H1 (cell line): ENCODE data around the gene TXNRD3. TPM values are rescaled to one million over a fixed set of nuclear protein-coding genes. Genes with fewer than 3 reads are reported as not detected.

Experiments used
- CTCF ChIA-PET: fragments of 300-600 bp; sonication (Branson Sonifier 250); formaldehyde crosslinking; loops from one replicate; lab custom pipeline; 2021; ENCODE audit not compliant: partially characterized antibody; lab: Charles Lee
- POLR2A ChIA-PET: fragments of 300-600 bp; sonication (Branson Sonifier 250); formaldehyde crosslinking; loops from one replicate; lab custom pipeline; 2021; ENCODE audit warnings: inconsistent platforms; ENCODE audit not compliant: partially characterized antibody; lab: Charles Lee
- DNase-seq, 2 experiments: peaks; one replicate each; pipeline versions ENCODE4 v3.0.0 to v3.0.0-alpha.2; 2010 to 2022; ENCODE audit warnings: low spot score in 2 of 2, low read depth in 1 of 2, mixed read lengths in 1 of 2
- FAIRE-seq: peaks from 2 replicates; lab custom pipeline; 2011; peaks lifted over from hg19 to GRCh38; lab: Jason Lieb, UNC
- H2AFZ ChIP-seq: 2 replicates; pipeline ENCODE4 v1.8.1; 2012; ENCODE audit warnings: low read length, inconsistent platforms
- H2AK5ac ChIP-seq: 2 replicates; pipeline ENCODE4 v1.6.1; 2013; ENCODE audit warnings: low read depth, low read length
- H2BK120ac ChIP-seq: replicated peaks from 2 replicates; pipeline ENCODE3; 2013; ENCODE audit warnings: low read depth, low read length, inconsistent platforms
- H2BK12ac ChIP-seq: 2 replicates; pipeline ENCODE4 v1.6.1; 2013; ENCODE audit warnings: low read depth, low read length
- H2BK15ac ChIP-seq: 2 replicates; pipeline ENCODE4 v1.6.1; 2013; ENCODE audit warnings: low read length
- H2BK20ac ChIP-seq: 2 replicates; pipeline ENCODE4 v1.6.1; 2013; ENCODE audit warnings: low read length
- H2BK5ac ChIP-seq: 2 replicates; pipeline ENCODE4 v1.6.1; 2013; ENCODE audit warnings: low read depth, low read length
- H3K14ac ChIP-seq: 2 replicates; pipeline ENCODE4 v1.6.1; 2013; ENCODE audit warnings: inconsistent platforms; ENCODE audit not compliant: insufficient read length
- H3K18ac ChIP-seq: 2 replicates; pipeline ENCODE4 v1.6.1; 2013; ENCODE audit warnings: low read length; ENCODE audit errors: extremely low read depth
- H3K23ac ChIP-seq: 2 replicates; pipeline ENCODE4 v1.6.1; 2013; ENCODE audit warnings: inconsistent platforms; ENCODE audit not compliant: insufficient read length
- H3K23me2 ChIP-seq: 2 replicates; pipeline ENCODE4 v1.6.1; 2013; ENCODE audit warnings: low read depth, low read length
- H3K27ac ChIP-seq: 2 replicates; pipeline ENCODE4 v1.6.1; 2011; ENCODE audit warnings: low read depth, low read length, inconsistent platforms
- H3K27me3 ChIP-seq, 4 experiments: replicated peaks in 1 of 4; 1 replicate in 1 of 4; 2 replicates in 3 of 4; pipeline versions ENCODE4 v1.6.1 to v1.8.1; 2011 to 2013; ENCODE audit warnings: low read length in 3 of 4, mild to moderate bottlenecking in 3 of 4, inconsistent platforms in 2 of 4, mixed read lengths in 2 of 4, moderate library complexity in 1 of 4; ENCODE audit not compliant: control insufficient read depth in 3 of 4, insufficient read depth in 3 of 4; ENCODE audit errors: extremely low read depth in 1 of 4
- H3K36me3 ChIP-seq, 4 experiments: 2 replicates each; pipeline versions ENCODE4 v1.6.1 to v1.8.1; 2011 to 2013; ENCODE audit warnings: mild to moderate bottlenecking in 4 of 4, low read length in 3 of 4, moderate library complexity in 2 of 4, control low read depth in 1 of 4, inconsistent platforms in 1 of 4; ENCODE audit not compliant: insufficient read depth in 4 of 4, control insufficient read depth in 2 of 4
- H3K4ac ChIP-seq: replicated peaks from 2 replicates; pipeline ENCODE3; 2013; ENCODE audit warnings: low read length, low read depth, mixed read lengths, inconsistent platforms; ENCODE audit not compliant: insufficient read length
- H3K4me1 ChIP-seq, 4 experiments: replicated peaks in 1 of 4; 1 replicate in 1 of 4; 2 replicates in 3 of 4; pipeline versions ENCODE4 v1.6.1 to v1.8.1; 2011 to 2013; ENCODE audit warnings: low read length in 3 of 4, inconsistent platforms in 2 of 4, mixed read lengths in 1 of 4; ENCODE audit not compliant: insufficient read depth in 4 of 4, control insufficient read depth in 3 of 4
- H3K4me2 ChIP-seq, 2 experiments: 2 replicates each; pipeline versions ENCODE4 v1.6.1 to v1.8.1; 2011 to 2013; ENCODE audit warnings: low read depth in 2 of 2, low read length in 2 of 2, control low read depth in 1 of 2, inconsistent platforms in 1 of 2, mild to moderate bottlenecking in 1 of 2; ENCODE audit not compliant: insufficient read depth in 1 of 2
- H3K4me3 ChIP-seq, 4 experiments: fragments of 200-600, 300-600 bp in 1 of 4; sonication (generic), shearing (Covaris generic), sonication (Bioruptor Twin) in 1 of 4; 2 replicates each; pipeline versions ENCODE4 v1.5.1 to v1.8.1; 2011 to 2016; ENCODE audit warnings: low read length in 4 of 4, low read depth in 3 of 4, control low read depth in 2 of 4, inconsistent platforms in 2 of 4, mild to moderate bottlenecking in 2 of 4, mixed read lengths in 1 of 4, moderate library complexity in 1 of 4; ENCODE audit not compliant: insufficient read depth in 2 of 4; ENCODE audit errors: extremely low read depth in 1 of 4
- H3K56ac ChIP-seq: replicated peaks from 2 replicates; pipeline ENCODE3; 2013; ENCODE audit warnings: low read depth, mild to moderate bottlenecking, mixed read lengths, low read length, inconsistent platforms; ENCODE audit not compliant: insufficient read length
- H3K79me1 ChIP-seq: 2 replicates; pipeline ENCODE4 v1.6.1; 2013; ENCODE audit warnings: low read depth, low read length, control low read depth
- H3K79me2 ChIP-seq, 2 experiments: 2 replicates each; pipeline versions ENCODE4 v1.6.1 to v1.8.1; 2012 to 2013; ENCODE audit warnings: low read length in 2 of 2, mild to moderate bottlenecking in 2 of 2, inconsistent platforms in 1 of 2; ENCODE audit not compliant: insufficient read depth in 2 of 2, control insufficient read depth in 1 of 2
- H3K9ac ChIP-seq, 4 experiments: replicated peaks in 1 of 4; 1 replicate in 1 of 4; 2 replicates in 3 of 4; pipeline versions ENCODE4 v1.6.1 to v1.8.1; 2011 to 2013; ENCODE audit warnings: low read depth in 3 of 4, low read length in 3 of 4, control low read depth in 2 of 4, mild to moderate bottlenecking in 2 of 4, moderate library complexity in 2 of 4, inconsistent platforms in 1 of 4; ENCODE audit errors: extremely low read depth in 1 of 4
- H3K9me3 ChIP-seq, 2 experiments: 2 replicates each; pipeline versions ENCODE4 v1.6.1 to v1.8.1; 2012 to 2013; ENCODE audit warnings: mild to moderate bottlenecking in 2 of 2, moderate library complexity in 2 of 2, control low read depth in 1 of 2, inconsistent platforms in 1 of 2, low read depth in 1 of 2, low read length in 1 of 2, mixed read lengths in 1 of 2; ENCODE audit not compliant: insufficient read depth in 2 of 2
- H4K20me1 ChIP-seq, 2 experiments: replicated peaks in 1 of 2; 2 replicates each; pipeline versions ENCODE3 to v1.8.1; 2011 to 2013; ENCODE audit warnings: inconsistent platforms in 2 of 2, low read length in 2 of 2, mild to moderate bottlenecking in 1 of 2; ENCODE audit not compliant: insufficient read depth in 2 of 2, control insufficient read depth in 1 of 2
- H4K5ac ChIP-seq: 2 replicates; pipeline ENCODE4 v1.6.1; 2013; ENCODE audit warnings: low read length, low read depth, mixed read lengths, inconsistent platforms; ENCODE audit not compliant: insufficient read length
- H4K8ac ChIP-seq: 2 replicates; pipeline ENCODE4 v1.8.0; 2013; ENCODE audit warnings: mild to moderate bottlenecking, moderate library complexity, low read length, inconsistent platforms; ENCODE audit not compliant: insufficient read depth; ENCODE audit errors: extremely low read depth
- H4K91ac ChIP-seq: replicated peaks from 2 replicates; pipeline ENCODE3; 2013; ENCODE audit warnings: low read length, mixed read lengths, inconsistent platforms; ENCODE audit not compliant: insufficient read length
- ASH2L ChIP-seq: fragments of 200-600, 300-600 bp; sonication (generic); IDR thresholded peaks from one replicate; pipeline ENCODE4 v1.7.1; 2017; ENCODE audit warnings: low read length
- EP300 ChIP-seq, 2 experiments: IDR thresholded peaks; 1 replicate in 1 of 2; 2 replicates in 1 of 2; pipeline ENCODE4 v1.6.1; 2011 to 2012; ENCODE audit warnings: low read depth in 2 of 2, low read length in 2 of 2, mild to moderate bottlenecking in 2 of 2, borderline replicate concordance in 1 of 2, inconsistent platforms in 1 of 2, moderate library complexity in 1 of 2
- GABPA ChIP-seq: IDR thresholded peaks from 2 replicates; pipeline ENCODE4 v1.6.1; 2011; ENCODE audit warnings: mild to moderate bottlenecking, low read length, moderate library complexity, borderline replicate concordance; ENCODE audit not compliant: insufficient read depth
- JUND ChIP-seq: IDR thresholded peaks from 2 replicates; pipeline ENCODE4 v1.6.1; 2011; ENCODE audit warnings: mild to moderate bottlenecking, improper control_type of control experiment, low read length
- RFX5 ChIP-seq: IDR thresholded peaks from 2 replicates; pipeline ENCODE4 v1.6.1; 2011; ENCODE audit warnings: low read depth, low read length, improper control_type of control experiment, borderline replicate concordance
- SRF ChIP-seq: IDR thresholded peaks from 2 replicates; pipeline ENCODE4 v1.6.1; 2011; ENCODE audit warnings: mild to moderate bottlenecking, low read depth, low read length, moderate library complexity
- ZNF274 ChIP-seq: IDR thresholded peaks from 2 replicates; pipeline ENCODE4 v1.7.0; 2012; ENCODE audit warnings: low read length, borderline replicate concordance; ENCODE audit errors: extremely low read depth
- WGBS, 2 experiments: shearing (Covaris generic) in 1 of 2; methylation state at CpG; one replicate each; pipeline versions ENCODE4 v1.1.6 to v1.1.7; 2013 to 2015; ENCODE audit warnings: low lambda C conversion rate in 2 of 2, mixed read lengths in 2 of 2, inconsistent platforms in 1 of 2, low coverage in 1 of 2, missing lambda C conversion rate in 1 of 2; ENCODE audit not compliant: insufficient replicate concordance in 2 of 2, insufficient coverage in 1 of 2, insufficient read length in 1 of 2; ENCODE audit errors: extremely low coverage in 1 of 2, missing lambda C conversion rate in 1 of 2; 5-methylcytosine and 5-hydroxymethylcytosine counted together
- polyA plus RNA-seq, 7 experiments: library from polyadenylated mRNA; depleted of rRNA in 3 of 7; stranded (reverse) in 5 of 7; unstranded in 2 of 7; fragments of >200 nt in 5 of 7; fragments of 200-250 nt in 2 of 7; gene quantifications; 1 replicate in 5 of 7; 2 replicates in 1 of 7; 4 replicates in 1 of 7; pipeline versions ENCODE4 v1.2.1 to v1.2.3, GENCODE V29; 2011 to 2013; ENCODE audit warnings: missing spikeins in 2 of 7, mixed read lengths in 2 of 7
- total RNA-seq: library from RNA; stranded (reverse); fragmentation: NEBNext Ultra II Directional; extraction: Animal tissue kit (Norgen Biotek cat#: 25700); gene quantifications from 2 replicates; pipeline ENCODE4 v1.2.1, GENCODE V29; 2021

The TXNRD3 gene
- total and polyA plus RNA-seq, 2 of the 8 experiments (the other 6 are each of a cell fraction or from before 2014, with no cell fraction given): 3.4 to 4.3 TPM

DNA sequence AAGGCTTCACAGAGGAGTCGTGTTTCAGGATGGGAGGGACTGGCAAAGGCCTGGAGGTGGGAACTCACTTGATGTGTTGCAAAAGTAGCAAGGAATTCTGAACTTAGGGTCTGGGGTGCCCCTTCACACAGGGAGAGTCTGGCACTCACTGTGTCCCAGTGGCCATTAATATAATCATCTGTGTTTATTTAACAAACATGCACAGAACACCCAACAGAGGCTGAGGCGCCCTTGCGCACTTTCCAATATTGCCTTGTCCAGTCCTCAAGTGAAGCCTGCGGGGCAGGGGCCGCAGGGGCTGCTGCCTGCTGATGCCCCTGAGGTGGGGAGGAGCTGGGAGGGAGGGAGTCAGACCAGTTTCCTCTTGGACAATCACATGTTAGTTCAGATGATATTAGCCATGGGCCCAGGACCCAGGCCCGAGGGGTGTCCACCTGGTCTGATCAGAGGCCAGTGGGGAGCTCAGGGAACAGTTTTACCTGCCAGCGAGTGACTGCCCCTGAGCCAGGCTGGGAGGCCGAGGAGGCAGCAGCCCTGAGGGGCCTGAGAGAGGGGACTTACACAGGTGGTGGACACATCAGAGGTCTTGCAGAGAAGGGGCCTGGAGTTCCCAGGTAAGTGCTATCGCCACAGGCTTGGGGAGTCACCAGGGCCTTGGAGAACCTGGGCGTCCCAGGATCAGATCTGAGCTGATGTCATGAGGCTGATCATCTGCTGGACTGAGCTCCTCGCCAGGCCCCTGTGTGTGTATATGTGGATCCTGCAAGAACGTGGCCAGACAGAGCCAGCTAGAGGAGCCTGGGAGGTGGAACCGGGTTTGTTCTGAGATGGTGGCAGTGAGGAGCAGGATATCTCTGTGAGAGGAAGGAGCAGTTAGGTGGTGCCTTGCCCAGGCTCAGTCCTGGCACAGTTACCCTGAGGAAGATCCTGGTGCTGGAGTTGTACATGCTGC, 13.8 kb upstream of the TXNRD3 start:
- H3K9ac ChIP-seq: no peak overlapping the region
- no peak overlapping the region for H2BK20ac ChIP-seq
- DNase-seq: peak in 1 of 2 experiments; percentile 34
- H3K4me1 ChIP-seq: no peaks in the 10 kb centered on the region; a peak in 2 of 7 replicates
- H4K20me1 ChIP-seq: no peaks in the 10 kb centered on the region
- H2BK12ac ChIP-seq: no peak overlapping the region
- H3K79me1 ChIP-seq: no peaks in the 10 kb centered on the region
- 93% methylated on average over 13 of the region's 13 CpGs; no CpG with 5 or more reads in 1 of the 2 experiments for WGBS, 2 experiments
- no peak overlapping the region for H2BK15ac ChIP-seq
- H2AK5ac ChIP-seq: no peak overlapping the region
- no peak overlapping the region for H3K14ac ChIP-seq
- H4K5ac ChIP-seq: no peak overlapping the region
- no peaks in the 10 kb centered on the region; a peak in 1 of 7 replicates for H3K27me3 ChIP-seq
- CTCF ChIA-PET: interaction anchor here (1.2 to 2.5 kb wide), 5 partner anchors 10 to 82 kb away, joined by 3 to 9 read pairs (median 4); no protein-coding TSS in a partner anchor
- H3K4me2 ChIP-seq: no peak overlapping the region
- no peak overlapping the region for H3K18ac ChIP-seq
- peaks cover 0 to 4% of the 10 kb centered on the region in 2 experiments; a peak in 2 of 4 replicates for H3K9me3 ChIP-seq
- no peaks in the 10 kb centered on the region for H3K79me2 ChIP-seq
- no peak overlapping the region for H3K56ac ChIP-seq
- no peak overlapping the region for H4K8ac ChIP-seq
- POLR2A ChIA-PET: no interaction called here
- H3K27ac ChIP-seq: no peak overlapping the region
- no peaks in the 10 kb centered on the region for H3K23me2 ChIP-seq
- no peak overlapping the region for H4K91ac ChIP-seq
- no peak overlapping the region for H3K23ac ChIP-seq
- FAIRE-seq: no peak
- no peak overlapping the region for H3K4ac ChIP-seq
- H2AFZ ChIP-seq: no peak overlapping the region
- H2BK120ac ChIP-seq: no peak overlapping the region
- H3K36me3 ChIP-seq: no peaks in the 10 kb centered on the region
- H3K4me3 ChIP-seq: no peak overlapping the region
- no peak overlapping the region for H2BK5ac ChIP-seq
- TF ChIP-seq JUND: no peak
- no peak for TF ChIP-seq SRF
- TF ChIP-seq ZNF274: no peak
- no peak for TF ChIP-seq GABPA
- TF ChIP-seq RFX5: no peak
- TF ChIP-seq EP300 (IDR thresholded peaks at IDR 0.05; ENCODE audit: borderline replicate concordance in 1 of 2, low read depth in 2 of 2, low read length in 2 of 2): no peak
- no peak for TF ChIP-seq ASH2L
